G401 (cell line): ENCODE measurements around the gene CELF4. TPM values are rescaled to one million over a fixed set of nuclear protein-coding genes. Genes with fewer than 3 reads are reported as not detected.

ENCODE experiments used
- DNase-seq: peaks from one replicate; pipeline ENCODE4 v3.0.0-alpha.2; 2015; ENCODE audit warnings: low spot score
- in situ Hi-C: cut with HindIII; loops from 2 replicates; pipeline ENCODE4 v1.10.0; 2016; ENCODE audit warnings: low sequenced_read_pairs, mixed read lengths
- total RNA-seq: library from RNA; depleted of rRNA; stranded (reverse); fragments of >200 nt; shearing (Covaris generic); gene quantifications from 2 replicates; pipeline ENCODE4 v1.2.3, GENCODE V29; 2014

CELF4 gene
- total RNA-seq, 1 experiment from 2014 or later, result not detected

GRCh38 chr18:37322492-37323035 is 243.0 kb downstream of the CELF4 start:
- in situ Hi-C loops, result no loop called here
- DNase-seq, result peak; percentile 64

GRCh38 chr18:37321582-37322491 is 243.8 kb downstream of the CELF4 start:
- in situ Hi-C loops, result no loop called here
- no peak for DNase-seq

DNA sequence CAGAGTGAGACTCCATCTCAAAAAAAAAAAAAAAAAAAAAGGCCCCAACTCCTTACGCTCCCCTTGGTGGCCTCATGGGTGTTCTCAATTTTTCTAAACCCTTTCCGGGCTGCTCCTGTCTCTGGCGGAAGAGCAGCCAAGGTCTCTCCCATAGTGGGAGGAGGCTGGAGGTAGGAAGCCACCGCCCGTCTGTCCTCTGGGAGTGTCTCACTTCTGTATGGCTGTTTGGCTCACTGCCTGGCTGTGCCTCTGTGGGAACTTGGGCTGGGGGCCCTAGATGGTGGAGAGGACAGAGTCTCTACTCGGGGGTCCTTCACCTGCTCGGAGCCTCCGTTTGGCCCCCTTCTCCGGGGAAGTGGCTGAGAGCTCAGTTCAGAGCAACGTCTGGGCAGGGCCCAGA is 245.3 kb downstream of the CELF4 start:
- in situ Hi-C loops, result no loop called here

GRCh38 chr18:37318360-37319355 is 246.9 kb downstream of the CELF4 start:
- DNase-seq, result no peak
- in situ Hi-C loops, result no loop called here

More for the DNA sequence above, 245.3 kb downstream of the CELF4 start:
- DNase-seq, result no peak

GRCh38 chr18:37317486-37317885 is 248.1 kb downstream of the CELF4 start:
- in situ Hi-C loops, result no loop called here
- no peak for DNase-seq

DNA sequence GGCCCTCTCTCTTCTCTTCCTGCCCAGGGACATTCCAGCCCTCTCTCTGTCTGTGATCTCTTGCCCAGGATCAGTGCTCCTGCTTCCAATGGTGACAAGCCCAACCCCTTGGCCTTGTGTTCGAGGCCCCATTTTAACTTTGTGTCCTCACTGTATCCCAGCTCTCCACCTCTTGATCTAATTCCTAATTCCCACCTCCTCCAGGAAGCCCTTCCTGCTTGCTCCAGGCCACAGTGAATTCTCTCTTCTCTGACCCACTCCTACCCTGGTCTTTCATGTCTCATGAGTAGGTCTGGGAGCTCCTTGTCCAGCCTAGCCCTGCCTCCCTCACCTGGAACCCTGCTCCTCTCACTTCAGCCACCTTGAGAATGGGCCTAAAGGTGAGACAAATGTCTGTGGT is 249.1 kb downstream of the CELF4 start:
- DNase-seq, result no peak
- in situ Hi-C loops, result no loop called here

DNA sequence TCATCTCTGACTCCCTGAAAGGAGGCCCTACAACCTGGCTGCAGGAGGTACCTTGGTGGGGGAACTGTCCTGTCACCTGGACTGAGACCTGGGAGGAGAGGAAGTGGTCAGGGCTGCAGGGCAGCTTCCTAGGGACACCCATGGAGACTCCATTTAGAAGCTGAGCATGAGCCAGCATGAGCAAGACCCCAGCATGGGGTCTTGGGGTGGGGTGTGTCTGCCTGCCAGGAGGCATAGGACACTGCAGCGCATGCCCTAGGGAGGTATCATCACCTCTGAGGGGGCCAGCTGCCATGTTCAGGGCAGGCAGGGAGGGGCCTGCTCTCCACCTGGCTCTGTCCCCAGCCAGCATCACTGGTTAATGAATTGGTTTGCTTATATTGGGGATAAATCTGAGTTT is 249.7 kb downstream of the CELF4 start:
- in situ Hi-C loops, result no loop called here
- DNase-seq, result no peak

GRCh38 chr18:37314534-37314933 is 251.1 kb downstream of the CELF4 start:
- in situ Hi-C loops, result no loop called here
- DNase-seq, result no peak

DNA sequence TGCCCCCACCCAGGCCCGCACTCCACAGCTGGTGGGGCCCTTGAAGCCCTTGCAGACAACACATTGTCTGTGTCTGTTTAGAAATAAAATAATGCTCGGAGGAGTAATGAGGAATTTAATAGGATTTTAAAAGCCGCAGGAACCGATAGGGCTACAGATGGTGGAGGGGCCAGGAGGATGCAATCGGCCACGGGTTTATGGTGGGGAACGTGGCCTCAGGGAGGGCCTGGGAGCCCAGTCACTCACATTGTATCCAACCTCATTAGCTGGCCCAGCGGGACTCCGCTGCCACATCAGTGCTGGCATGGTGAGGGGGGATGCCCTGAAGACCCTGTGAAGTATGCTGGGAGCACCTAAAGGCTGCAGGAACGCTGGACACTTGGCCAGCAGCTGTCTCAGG is 252.0 kb downstream of the CELF4 start:
- no peak for DNase-seq
- in situ Hi-C loops, result no loop called here

- no peak for DNase-seq
- in situ Hi-C loops, result no loop called here
These were observed 255.7 kb downstream of the CELF4 start for GRCh38 chr18:37309861-37310260.

DNA sequence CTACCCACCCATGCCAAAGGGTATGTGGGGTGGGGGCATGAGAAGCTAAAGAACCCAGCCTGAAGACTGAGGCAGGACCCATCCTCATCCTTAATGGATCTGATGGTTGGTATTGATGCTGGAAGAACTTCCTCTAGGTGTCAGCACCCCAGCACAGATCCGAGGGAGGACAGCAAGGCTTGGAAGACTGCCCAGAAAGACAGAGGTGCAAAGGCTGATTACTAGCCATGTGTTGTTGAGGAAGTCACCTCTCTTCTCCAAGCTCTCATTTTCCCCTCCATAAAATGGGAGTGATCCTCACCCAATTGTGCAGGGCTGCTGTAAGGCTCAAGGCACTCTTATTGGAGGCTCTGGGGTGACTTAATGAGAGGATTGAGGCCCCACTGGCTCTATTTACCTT is 256.5 kb downstream of the CELF4 start:
- in situ Hi-C loops, result no loop called here
- DNase-seq, result peak; percentile 48

DNA sequence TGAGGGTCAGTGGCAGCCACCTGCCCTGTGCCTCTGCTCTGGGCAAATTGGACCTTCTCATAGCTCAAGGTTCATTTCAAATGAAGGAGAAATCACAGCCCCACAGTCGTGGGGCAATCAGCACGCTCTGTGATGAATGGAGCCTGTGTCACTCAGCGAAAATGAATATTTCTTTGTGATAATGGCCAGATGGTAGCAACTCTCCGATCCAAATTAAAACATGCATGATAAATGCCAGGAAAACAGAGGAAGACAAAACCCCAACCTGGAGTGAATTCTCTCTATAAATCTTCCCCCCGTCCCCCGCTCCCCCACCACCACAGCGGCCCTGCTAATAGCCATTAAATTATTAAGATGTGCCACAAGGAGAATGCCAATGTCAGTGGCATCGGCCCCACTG is 258.4 kb downstream of the CELF4 start:
- DNase-seq, result no peak

GRCh38 chr18:37306432-37306831 is 259.2 kb downstream of the CELF4 start:
- no peak for DNase-seq
- in situ Hi-C loops, result no loop called here

More for the DNA sequence above, 258.4 kb downstream of the CELF4 start:
- in situ Hi-C loops, result no loop called here

DNA sequence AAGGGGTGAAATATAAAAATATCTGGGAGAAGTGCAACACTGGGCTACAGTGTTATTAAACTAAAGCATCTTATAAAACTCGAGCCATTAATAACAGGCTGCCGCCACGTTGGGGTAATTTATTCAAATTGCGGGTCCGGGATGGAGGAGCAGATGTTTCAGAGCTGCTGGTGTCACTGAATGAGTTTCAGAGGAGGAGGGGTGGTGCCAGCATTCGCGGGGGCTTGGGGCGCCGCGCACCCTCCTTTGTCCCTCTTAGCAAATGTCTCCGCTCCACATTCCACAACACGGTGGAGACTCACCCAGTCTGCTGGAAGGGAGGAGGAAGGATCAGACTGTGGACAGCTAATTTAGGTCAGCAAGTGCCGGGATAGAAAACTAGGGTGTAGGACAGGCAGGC is 260.5 kb downstream of the CELF4 start:
- in situ Hi-C loops, result no loop called here
- DNase-seq, result no peak

DNA sequence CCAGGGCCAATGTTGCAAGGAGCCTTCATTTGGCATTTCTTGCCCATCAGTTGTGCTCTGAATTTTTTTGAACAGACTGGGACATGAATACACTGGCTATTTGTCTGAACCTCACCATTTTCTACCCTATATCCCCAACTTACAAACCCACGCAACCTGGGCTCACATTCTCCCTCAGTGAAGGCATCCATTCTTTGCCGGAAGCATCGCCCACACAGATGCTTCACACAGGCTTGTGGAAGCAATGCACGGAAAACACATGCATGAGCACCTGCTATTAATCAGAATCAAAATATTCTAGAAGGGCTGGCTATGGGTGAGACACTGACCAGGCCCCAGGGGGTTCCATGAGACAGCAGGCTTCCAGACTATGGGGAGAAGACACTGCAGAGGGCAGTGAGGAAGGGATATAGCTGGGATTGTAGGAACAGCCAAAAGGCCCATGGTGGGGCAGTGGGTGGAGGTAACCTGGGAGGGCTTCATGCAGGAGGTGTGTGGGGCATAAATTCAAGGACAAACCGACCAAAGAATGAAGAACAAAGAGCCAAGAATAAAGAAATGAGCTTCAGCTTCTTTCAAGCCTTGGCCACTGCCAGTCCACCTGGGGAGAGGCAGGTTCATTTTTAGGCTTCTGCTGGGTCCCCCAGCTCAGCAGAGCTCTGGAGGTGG is 261.5 kb downstream of the CELF4 start:
- in situ Hi-C loops, result no loop called here
- no peak for DNase-seq

DNA sequence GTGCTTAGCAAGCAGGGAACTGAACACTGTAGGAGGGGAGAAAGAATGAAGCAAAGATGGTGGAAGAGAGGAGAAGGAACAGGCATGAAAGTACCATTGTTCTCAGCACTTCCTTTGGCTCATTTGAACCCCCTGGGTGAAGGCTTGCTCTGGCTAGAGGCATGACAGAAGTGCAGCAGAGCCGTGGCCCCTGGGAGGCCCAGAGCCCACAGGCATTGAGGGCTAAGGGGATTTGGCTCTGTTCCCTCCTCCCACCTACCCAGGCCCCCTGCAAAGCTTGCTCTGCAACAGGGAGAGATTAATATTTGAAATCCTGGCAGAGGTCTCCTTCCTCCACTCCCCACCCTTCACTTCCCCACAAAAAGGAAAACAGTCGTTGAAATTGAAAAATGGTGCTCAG is 262.6 kb downstream of the CELF4 start:
- no peak for DNase-seq
- in situ Hi-C loops, result no loop called here

GRCh38 chr18:37302519-37302918 is 263.1 kb downstream of the CELF4 start:
- in situ Hi-C loops, result no loop called here

GRCh38 chr18:37299471-37300304 is 265.9 kb downstream of the CELF4 start:
- DNase-seq, result peak; percentile 75
- in situ Hi-C loops, result no loop called here

More at GRCh38 chr18:37302519-37302918, 263.1 kb downstream of the CELF4 start:
- no peak for DNase-seq
